NCI-H226 (cell line): ENCODE measurements around the gene RAD18.
A peak's percentile ranks its signal among the peaks of the same experiment; 100 is the strongest.

Experiments
- DNase-seq: peaks from one replicate; pipeline ENCODE4 v3.0.0-alpha.2; 2015

RAD18 gene

GRCh38 chr3:8984526-8984925 lies 21.3 kb upstream of the RAD18 start:
- DNase-seq: no peak

- no peak for DNase-seq
These were observed 20.8 kb upstream of the RAD18 start for GRCh38 chr3:8984081-8984480.

GRCh38 chr3:8983591-8983990 lies 20.3 kb upstream of the RAD18 start:
- DNase-seq: no peak

- no peak for DNase-seq
These were observed 19.8 kb upstream of the RAD18 start for GRCh38 chr3:8983026-8983425.

- no peak for DNase-seq
These were observed 19.2 kb upstream of the RAD18 start for GRCh38 chr3:8982509-8982908.

- no peak for DNase-seq
These were observed 18.4 kb upstream of the RAD18 start for GRCh38 chr3:8981700-8982099.

GRCh38 chr3:8981296-8981695 lies 18.0 kb upstream of the RAD18 start:
- DNase-seq: no peak

- DNase-seq: no peak
These were observed 17.5 kb upstream of the RAD18 start for GRCh38 chr3:8980756-8981257.

GRCh38 chr3:8979262-8979661 lies 16.0 kb upstream of the RAD18 start:
- DNase-seq: no peak

GRCh38 chr3:8978551-8978950 lies 15.3 kb upstream of the RAD18 start:
- DNase-seq: no peak

- no peak for DNase-seq
These were observed 13.4 kb upstream of the RAD18 start for GRCh38 chr3:8976540-8977182.

- no peak for DNase-seq
These were observed 12.1 kb upstream of the RAD18 start for GRCh38 chr3:8975081-8976020.

GRCh38 chr3:8974458-8974857 lies 11.2 kb upstream of the RAD18 start:
- no peak for DNase-seq

- peak; percentile 50 for DNase-seq
These were observed 9.4 kb upstream of the RAD18 start for GRCh38 chr3:8972639-8973038.

- peak; percentile 42 for DNase-seq
These were observed 7.8 kb upstream of the RAD18 start for GRCh38 chr3:8970971-8971589.

GRCh38 chr3:8969241-8969640 lies 6.0 kb upstream of the RAD18 start:
- DNase-seq: no peak

- DNase-seq: no peak
These were observed 5.2 kb upstream of the RAD18 start for GRCh38 chr3:8968375-8968882.

- no peak for DNase-seq
These were observed 4.3 kb upstream of the RAD18 start for GRCh38 chr3:8967553-8967952.

- no peak for DNase-seq
These were observed 3.6 kb upstream of the RAD18 start for GRCh38 chr3:8966820-8967348.

- DNase-seq: no peak
These were observed 3.0 kb upstream of the RAD18 start for GRCh38 chr3:8966150-8966819.

- DNase-seq: peak; percentile 96
These were observed 1.4 kb upstream of the RAD18 start for GRCh38 chr3:8964436-8965370.
